ENCODE results near the gene MFRP. TPM values are rescaled to one million over a fixed set of nuclear protein-coding genes. Genes with fewer than 3 reads are reported as not detected.

The MFRP gene
- total and polyA plus RNA-seq, 10 of the 15 experiments (the other 5 are each of a cell fraction or from before 2014, with no cell fraction given), result not detected

DNA sequence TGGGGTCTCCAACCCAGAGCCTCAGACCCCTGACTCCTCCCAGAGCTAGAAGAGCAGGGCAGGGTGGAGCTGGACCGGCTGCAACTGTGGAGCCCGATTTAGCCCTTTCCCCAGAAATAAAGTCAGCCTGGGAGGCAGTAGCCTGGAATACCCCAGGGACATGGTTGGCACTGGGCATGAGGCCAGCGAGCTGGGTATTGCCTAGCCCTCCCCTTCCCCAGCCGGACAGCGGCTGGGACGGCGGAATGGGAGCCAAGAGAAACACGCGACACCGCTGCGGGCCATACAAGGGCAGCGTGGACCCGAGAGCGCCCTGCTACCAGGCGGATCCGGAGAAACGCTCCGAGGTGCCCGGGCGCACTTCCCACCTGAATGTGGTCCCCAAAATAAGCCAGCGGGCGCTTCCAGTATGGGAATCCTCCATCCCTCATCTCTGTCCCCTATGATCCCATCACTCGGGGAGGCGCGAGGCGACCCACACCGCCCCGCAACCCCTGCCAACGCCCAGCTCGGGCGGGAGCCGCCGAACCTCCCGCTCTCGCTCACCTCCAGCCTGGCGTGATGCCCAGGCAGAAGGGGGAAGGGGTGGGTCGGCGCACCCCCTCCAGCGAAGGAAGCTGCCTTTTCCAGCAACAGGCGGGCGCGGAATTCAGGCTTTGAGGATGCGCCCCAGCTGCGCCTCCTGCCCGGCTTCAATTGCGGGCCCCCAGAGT is 30.3 kb downstream of the MFRP start:
- H3K36me3 ChIP-seq (ENCODE audit: control insufficient read depth in 2 of 2, insufficient read depth in 2 of 2, low read length in 1 of 2), result 0 out of 4 replicates have a peak, but pooled peaks cover 0 to 3% of the 10 kb centered on the region in 2 experiments
- peaks cover 1 to 15% of the 10 kb centered on the region in 2 experiments; a peak in 3 of 4 replicates for H3K27me3 ChIP-seq (replicated peaks in 1 of 2; ENCODE audit: control insufficient read depth in 2 of 2, insufficient read depth in 2 of 2, low read length in 1 of 2)
- H3K4me2 ChIP-seq (ENCODE audit: control insufficient read depth, insufficient read depth), result peak overlapping the region; percentile 87
- H3K9me3 ChIP-seq (replicated peaks; ENCODE audit: control insufficient read depth, insufficient read depth, low read length), result no peaks in the 10 kb centered on the region
- ChIA-PET SMC1A (ENCODE audit: uncharacterized antibody, unreplicated experiment) (interaction anchor here (0.5 to 3.5 kb wide), 5 partner anchors 8 to 146 kb away, joined by 3 to 14 read pairs (median 3); no protein-coding TSS in a partner anchor), RAD21 (ENCODE audit: unreplicated experiment) (interaction anchor here (1.0 to 2.1 kb wide), 3 partner anchors 22 to 248 kb away, joined by 3 to 4 read pairs (median 4); partner anchors contain the start of gene VPS11), POLR2A (interaction anchor here (0.6 to 1.2 kb wide), 4 partner anchors 12 to 214 kb away, joined by 3 to 5 read pairs (median 4); no protein-coding TSS in a partner anchor), CTCF (interaction anchor here (0.8 to 2.8 kb wide), 5 partner anchors 8 to 109 kb away, joined by 3 to 11 read pairs (median 4); no protein-coding TSS in a partner anchor)
- peak overlapping the region; percentile 57; the same call in 1 of the 2 replicates for H3K4me3 ChIP-seq
- intact Hi-C loops (cut with micrococcal nuclease; ENCODE audit: unreplicated experiment), result no loop called here
- in situ Hi-C loops (cut with MboI), result no loop called here
- H3K79me2 ChIP-seq (ENCODE audit: control insufficient read depth, insufficient read depth, low read length), result no peaks in the 10 kb centered on the region
- peaks cover 39% of the 10 kb centered on the region for H3K4me1 ChIP-seq (ENCODE audit: control insufficient read depth, insufficient read depth, low read length)
- H3K9ac ChIP-seq (ENCODE audit: control insufficient read depth, insufficient read depth, low read length), result no peak overlapping the region
- FAIRE-seq (no peak), DNase-seq (ENCODE audit: low read depth, low spot score) (no peak), ATAC-seq (no peak)
- TF ChIP-seq ETV6 (conservative IDR thresholded peaks at IDR 0.05 in 1 of 2, IDR thresholded peaks at IDR 0.05 in 1 of 2; ENCODE audit: borderline replicate concordance in 1 of 2, low read depth in 1 of 2) (no peak), BRCA1 (IDR thresholded peaks at IDR 0.05; ENCODE audit: low read depth, low read length) (no peak), SRF (IDR thresholded peaks at IDR 0.05; ENCODE audit: low read depth in 2 of 2, low read length in 2 of 2) (peak in 1 of 2 experiments; percentile 46; a peak in 1 of 4 replicates), SUZ12 (IDR thresholded peaks at IDR 0.05; ENCODE audit: unreplicated experiment) (peak; percentile 37), FOS (IDR thresholded peaks at IDR 0.05; ENCODE audit: borderline replicate concordance, extremely low read depth, insufficient read length) (no peak), EED (IDR thresholded peaks at IDR 0.05; ENCODE audit: low read depth) (no peak), SIN3A (IDR thresholded peaks at IDR 0.05; ENCODE audit: low read depth, low read length) (no peak), KAT2A (conservative IDR thresholded peaks at IDR 0.05; ENCODE audit: control insufficient read depth, low read depth, low read length) (no peak)
- TF ChIP-seq, protein P1, sequence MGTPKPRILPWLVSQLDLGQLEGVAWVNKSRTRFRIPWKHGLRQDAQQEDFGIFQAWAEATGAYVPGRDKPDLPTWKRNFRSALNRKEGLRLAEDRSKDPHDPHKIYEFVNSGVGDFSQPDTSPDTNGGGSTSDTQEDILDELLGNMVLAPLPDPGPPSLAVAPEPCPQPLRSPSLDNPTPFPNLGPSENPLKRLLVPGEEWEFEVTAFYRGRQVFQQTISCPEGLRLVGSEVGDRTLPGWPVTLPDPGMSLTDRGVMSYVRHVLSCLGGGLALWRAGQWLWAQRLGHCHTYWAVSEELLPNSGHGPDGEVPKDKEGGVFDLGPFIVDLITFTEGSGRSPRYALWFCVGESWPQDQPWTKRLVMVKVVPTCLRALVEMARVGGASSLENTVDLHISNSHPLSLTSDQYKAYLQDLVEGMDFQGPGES (IDR thresholded peaks at IDR 0.05), result no peak
- H3K27ac ChIP-seq (ENCODE audit: control insufficient read depth, insufficient read depth), result no peak overlapping the region
- WGBS (ENCODE audit: insufficient coverage, insufficient replicate concordance, low lambda C conversion rate, missing lambda C conversion rate), result under 1% methylated on average over 46 of the region's 46 CpGs
- H2AFZ ChIP-seq (ENCODE audit: control insufficient read depth, low read depth, low read length), result peak overlapping the region; percentile 61
- no peaks in the 10 kb centered on the region for H4K20me1 ChIP-seq (ENCODE audit: control insufficient read depth, insufficient read depth)
- TSS peak; percentile 46 for BruUV-seq (replicated peaks)
